ENCODE results near the gene PPFIA3. TPM values are rescaled to one million over a fixed set of nuclear protein-coding genes. Genes with fewer than 3 reads are reported as not detected.

PPFIA3 gene
- 4.0 and 12.9 TPM in 2 replicates for total RNA-seq

DNA sequence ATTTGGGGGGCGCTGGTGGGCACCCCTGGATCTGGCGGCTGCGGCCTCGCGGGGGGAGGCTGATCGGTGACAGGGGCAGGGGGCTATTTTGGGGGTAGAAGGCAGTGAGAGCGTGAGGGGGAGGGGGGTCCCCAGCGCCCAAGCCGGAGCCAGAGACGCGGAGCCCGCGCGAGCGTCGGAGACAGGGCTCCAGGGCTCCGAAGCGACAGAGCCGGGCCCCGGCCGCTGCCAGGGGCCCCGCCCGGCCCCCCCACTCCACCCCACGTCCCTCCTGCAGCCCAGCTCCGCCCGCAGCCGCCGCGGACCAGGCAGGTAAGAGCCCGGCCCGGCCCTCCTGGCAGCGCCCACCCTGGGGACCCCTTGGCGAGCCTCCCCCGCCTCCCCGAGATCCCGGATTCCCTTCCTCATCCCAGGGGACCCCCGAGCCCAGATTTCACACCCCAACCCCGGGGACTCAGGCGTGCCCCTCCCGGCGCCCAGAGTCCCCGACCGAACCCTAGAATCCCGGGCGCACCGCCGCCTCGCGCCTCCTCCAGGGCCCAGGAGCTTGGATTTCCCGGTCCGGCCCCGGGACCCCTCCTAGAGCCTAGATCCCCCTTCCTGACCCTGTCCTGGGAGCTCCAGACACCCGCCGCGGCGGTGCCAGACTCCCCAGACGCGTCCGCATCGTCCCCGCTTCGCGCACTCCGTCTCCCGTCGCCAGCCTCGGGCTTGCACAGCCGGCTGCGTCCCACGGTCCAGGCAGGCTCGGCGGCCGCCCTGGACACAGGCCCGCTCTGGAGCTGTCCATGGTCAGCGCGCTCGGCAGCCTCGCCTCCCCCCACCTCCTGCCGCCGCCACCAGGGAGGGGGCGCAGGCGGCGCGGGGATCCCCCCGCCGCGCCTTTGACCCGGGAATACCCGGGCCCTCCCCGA is at the start of gene PPFIA3:
PPFIA3 (plus strand) TSS at position 134 of the 914 bp plus-strand sequence. CDS start 8,330 bp downstream, outside the sequence.
- DNase-seq, result peak; percentile 77

DNA sequence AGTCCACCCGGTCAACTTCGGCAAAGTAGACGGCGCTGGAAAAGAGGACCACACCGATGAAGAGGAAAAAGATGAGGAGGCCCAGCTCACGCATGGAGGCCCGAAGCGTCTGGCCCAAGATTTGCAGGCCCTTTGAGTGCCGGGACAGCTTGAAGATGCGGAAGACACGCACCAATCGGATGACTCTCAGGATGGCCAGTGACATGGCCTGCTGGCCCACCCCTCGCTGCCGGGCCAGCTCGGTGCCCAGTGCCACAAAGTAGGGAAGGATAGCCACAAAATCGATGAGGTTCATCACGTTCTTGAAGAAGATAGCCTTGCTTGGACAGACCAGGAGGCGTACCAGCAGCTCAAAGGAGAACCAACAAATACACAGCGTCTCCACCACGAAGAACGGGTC is 48.9 kb upstream of the PPFIA3 start:
- DNase-seq, result no peak

DNA sequence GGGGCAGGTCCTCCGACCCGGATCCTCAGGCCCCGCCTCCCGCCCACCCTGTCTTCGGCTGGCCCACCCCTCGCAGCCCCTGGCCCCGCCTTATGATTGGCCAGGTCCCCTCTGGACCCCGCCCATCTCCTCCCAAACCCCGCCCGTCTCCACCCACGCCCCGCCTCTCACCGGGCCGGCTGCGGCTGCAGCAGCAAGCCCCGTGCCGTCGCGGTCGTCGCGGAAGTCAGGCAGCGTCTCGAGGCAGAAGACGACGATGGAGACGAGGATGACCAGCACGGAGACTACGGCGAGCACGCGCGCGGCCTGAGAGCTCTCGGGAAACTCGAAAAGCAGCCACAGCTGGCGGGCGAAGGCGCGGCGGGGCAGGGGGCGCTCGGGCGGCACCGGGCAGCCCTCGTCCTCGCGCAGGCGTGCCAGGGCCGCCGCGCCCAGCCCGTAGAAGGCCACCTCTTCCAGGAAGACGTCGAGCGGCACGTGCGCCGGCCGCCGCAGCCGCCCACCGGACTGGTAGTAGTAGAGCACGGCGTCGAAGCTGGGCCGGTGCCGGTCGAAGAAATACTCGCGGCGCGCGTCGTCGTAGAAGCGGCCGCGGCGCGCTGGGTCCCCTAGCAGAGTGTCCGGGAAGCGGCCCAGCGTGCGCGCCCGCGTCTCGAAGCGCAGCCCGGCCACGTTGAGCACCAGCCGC is 47.3 kb upstream of the PPFIA3 start:
- no peak for DNase-seq

DNA sequence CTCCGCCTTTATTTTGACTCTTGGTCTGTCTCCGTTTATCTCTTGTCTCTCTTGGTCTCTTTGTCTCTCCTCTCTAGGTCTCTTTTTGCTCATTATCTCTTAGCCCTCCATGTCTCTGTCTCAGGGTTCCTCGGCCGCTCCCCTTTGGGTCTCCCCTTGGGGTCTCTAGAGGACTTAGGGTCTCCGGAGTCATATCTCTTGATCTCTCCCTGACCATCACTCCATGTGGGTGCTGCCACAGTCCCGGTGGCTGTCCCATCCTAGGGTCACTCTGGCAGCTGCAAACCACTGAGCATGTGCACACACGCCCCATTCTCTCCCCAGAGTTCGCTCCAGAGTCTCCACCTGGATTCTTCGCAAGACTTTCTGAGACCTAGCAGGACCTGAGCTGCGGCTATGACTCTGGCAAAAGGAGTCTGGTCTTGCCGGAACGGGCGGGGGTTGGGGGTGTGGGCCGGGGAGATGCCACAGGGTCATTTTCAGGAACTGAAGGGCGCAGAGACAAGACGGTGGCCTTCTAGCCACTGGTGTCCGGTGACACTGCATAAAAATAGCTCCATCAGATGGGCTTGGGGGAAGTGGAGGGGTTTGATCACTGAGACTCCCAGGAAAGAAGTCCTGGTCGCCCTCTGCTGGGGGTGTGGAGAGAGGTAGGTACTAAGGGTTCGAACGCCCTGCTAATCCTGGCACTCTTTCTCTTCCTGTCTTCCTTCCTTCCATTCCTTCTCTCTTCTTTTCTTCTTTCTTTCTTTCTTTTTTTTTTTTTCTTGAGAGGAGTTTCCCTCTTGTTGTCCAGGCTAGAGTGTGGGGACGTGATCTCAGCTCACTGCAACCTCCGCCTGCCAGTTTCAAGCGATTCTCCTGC is 45.6 kb upstream of the PPFIA3 start:
- DNase-seq, result peak; percentile 21

DNA sequence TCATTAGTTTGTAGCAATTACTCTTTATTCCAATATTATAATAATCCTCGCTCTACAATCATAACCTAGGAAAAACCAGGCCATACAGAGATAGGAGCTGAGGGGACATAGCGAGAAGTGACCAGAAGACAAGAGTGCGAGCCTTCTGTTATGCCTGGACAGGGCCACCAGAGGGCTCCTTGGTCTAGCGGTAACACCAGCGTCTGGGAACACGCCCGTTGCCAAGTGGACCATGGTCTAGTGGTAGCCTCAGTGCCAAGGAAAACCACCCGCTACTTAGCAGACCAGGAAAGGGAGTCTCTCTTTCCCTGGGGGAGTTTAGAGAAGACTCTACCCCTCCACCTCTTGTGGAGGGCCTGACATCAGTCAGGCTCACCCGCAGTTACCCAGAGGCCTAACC is 44.5 kb upstream of the PPFIA3 start:
- peak; percentile 76 for DNase-seq

DNA sequence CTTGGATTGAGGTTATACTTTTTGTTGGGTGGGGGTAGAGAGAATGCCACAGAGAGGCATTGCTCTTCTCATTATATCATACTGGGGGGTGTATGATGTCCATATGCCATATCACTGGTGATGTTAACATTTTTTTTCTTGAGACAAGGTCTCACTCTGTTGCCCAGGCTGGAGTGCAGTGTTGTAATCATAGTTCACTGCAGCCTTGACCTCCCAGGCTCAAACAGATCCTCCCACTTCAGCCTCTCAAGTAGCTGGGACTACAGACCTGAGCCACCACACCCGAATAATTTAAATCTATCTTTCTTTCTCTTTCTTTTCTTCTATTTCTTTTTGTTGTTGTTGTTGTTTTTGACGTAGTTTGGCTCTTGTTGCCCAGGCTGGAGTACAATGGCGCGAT is 39.0 kb upstream of the PPFIA3 start:
- DNase-seq, result no peak

DNA sequence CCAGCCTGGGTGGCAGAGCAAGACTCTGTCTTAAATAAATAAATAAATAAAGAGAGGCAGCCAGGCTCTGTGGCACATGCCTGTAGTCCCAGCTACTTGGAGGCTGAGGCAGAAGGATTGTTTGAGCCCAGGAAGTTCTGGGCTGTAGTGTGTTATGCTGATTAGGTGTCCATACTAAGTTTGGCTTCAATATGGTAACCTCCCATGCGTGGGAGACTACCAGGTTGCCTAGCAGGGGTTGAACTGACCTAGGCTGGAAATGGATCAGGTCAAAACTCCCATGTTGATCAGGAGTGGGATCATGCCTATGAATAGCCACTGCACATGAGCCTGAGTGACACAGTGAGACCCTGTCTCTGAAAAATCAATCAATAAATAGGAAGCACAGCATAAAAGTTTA is 38.1 kb upstream of the PPFIA3 start:
- DNase-seq, result no peak

DNA sequence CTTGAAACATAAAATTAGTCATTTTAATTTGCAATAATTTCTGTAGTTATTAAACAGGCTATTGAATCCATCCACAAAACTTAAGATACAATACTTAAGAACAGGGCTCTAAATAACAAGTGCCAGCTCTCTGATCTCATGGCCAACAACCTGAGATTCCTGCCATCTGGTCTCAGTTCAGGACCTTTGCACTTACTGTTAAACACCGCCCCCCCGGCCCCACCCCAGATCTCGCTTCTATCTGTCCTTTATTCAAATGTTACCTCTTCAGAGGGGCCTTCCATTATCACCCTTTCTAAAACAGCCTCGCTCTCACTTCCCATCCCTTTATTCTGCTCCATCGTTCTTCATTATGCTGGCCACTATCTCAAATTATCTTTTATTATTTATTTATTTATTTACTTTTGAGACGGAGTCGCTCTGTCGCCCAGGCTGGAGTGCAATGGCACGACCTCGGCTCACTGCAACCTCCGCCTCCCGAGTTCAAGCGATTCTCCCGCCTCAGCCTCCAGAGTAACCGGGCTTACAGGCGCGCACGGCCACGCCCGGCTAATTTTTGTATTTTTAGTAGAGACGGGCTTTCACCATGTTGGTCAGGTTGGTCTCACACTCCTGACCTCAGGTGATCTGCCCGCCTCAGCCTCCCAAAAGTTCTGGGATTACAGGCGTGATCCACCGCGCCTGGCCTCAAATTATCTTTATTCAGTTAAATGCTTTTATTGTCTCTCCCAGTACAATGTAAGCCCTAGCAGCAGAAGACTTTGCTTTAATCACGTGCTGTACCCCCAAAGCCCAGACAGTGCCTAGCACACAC is 34.9 kb upstream of the PPFIA3 start:
- no peak for DNase-seq

DNA sequence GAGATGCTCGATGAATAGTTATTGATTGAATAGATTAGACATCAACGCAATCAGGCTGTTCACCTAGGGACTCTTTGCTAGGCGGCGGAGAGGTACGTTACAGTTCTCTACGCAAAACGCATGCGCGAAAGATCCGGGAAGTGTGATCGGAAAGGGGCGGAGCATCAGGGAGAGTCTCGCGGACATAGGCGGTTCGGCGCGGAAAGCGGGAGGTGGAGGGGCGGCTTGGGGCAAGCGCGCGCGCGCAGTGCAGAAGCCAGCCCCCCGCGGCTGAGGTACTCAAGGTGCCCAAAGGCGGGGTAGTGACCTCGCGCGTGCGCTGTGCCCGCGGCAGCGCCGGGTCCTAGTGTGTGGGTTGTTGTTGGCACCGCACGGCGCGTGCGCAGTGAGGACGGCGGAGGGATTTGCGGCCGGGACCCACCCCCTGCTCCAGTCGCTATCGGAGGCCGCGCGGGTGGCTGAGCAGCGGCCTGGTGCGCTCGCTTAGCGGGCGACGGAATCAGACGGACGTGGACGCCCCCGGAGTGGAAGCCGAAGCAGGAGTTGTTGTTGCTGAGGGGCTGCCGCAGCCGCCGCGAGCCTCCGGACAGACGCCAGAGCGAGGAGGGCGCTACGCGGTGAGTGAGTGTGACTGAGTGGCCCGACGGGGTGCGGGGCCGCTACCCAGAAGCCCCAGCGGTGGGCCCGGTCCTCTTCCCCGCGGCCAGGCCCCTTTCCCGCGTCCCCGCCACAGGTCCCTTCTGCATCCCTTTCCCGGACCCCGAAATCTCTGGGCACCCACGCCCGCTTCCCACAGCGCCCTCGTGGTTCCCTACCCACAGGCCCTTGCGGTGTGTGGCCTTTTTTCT is 34.1 kb upstream of the PPFIA3 start, which contains the start of gene SNRNP70:
SNRNP70 (plus strand) TSS at position 432 of the 848 bp plus-strand sequence. CDS start 964 bp downstream, outside the sequence.
- DNase-seq, result peak; percentile 100

DNA sequence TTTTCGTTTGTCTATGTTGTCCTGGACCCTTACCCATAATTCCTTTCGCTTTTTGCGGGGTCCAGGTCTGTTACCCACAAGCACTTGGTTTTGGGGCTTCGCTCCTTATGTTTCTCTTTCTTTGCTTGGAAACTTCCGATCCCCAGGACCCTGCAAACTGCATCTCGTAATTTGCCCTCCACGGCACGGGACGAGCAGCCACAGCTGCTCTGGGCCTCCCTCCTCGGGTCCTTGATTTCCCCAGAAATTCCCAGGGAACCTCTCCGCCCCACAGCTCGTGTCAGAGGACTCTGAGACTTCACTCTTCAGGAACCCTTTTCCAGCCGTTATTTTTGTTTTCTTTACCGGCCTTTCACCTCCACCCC is 33.5 kb upstream of the PPFIA3 start:
- DNase-seq, result no peak

DNA sequence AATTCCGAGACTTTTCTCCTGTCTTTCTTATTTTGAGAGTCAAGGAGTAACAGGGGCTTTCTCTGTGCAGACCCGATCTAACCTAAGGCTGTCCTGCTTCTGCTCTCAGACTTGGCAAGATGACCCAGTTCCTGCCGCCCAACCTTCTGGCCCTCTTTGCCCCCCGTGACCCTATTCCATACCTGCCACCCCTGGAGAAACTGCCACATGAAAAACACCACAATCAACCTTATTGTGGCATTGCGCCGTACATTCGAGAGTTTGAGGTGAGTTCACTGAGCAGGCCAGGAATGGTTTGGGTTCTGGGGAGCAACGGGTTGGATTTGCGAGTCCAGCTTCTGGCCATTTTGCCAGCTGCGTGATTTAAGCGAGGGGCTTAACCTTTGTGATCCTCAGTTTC is 33.0 kb upstream of the PPFIA3 start:
- DNase-seq, result no peak

DNA sequence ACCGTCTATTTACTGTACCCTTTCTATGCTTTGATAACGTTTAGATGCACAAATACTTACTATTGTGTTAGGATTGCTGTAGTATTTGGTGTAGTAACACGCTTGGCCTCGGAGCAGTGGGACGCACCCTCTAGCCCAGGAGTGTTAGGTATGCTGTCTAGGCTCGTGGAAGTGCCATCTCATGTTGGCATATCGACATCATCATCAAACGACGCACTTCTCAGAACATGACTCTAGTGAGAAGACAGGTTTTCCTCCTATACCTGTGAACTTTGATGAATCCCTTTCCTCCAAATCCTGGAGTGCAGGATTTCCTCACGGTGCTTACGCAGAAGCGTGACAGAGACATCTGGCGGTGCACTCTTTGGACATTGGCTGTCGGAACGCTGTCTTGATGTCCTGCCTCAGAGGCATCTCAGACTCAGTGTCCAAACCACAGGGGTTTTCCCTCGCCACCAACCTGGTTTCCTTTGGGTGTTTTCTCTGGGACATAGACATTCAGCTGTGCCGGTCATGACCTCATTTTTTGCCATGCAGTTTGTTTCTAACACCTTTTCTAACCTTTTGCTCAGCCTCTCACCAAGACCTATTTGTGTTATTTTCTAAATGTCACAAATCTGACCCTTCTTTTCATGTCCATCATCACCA is 27.8 kb upstream of the PPFIA3 start:
- DNase-seq, result no peak

DNA sequence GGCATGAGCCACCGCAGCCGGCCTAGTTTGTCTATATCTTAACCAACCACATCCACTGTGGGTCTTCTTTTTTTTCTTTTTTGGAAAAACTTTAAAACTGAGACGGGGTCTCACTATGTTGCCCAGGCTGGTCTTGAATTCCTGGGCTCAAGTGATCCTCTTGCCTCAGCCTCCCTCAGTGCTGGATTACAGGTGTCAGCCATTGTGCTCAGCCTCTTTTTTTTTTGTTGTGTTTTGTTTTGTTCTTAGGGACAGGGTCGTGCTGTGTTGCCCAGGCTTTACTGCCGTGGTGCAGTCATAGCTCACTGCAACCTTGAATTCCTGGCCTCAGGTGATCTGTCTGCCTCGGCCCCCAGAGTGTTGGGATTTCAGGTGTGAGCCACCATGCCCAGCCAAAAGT is 26.7 kb upstream of the PPFIA3 start:
- DNase-seq, result no peak

DNA sequence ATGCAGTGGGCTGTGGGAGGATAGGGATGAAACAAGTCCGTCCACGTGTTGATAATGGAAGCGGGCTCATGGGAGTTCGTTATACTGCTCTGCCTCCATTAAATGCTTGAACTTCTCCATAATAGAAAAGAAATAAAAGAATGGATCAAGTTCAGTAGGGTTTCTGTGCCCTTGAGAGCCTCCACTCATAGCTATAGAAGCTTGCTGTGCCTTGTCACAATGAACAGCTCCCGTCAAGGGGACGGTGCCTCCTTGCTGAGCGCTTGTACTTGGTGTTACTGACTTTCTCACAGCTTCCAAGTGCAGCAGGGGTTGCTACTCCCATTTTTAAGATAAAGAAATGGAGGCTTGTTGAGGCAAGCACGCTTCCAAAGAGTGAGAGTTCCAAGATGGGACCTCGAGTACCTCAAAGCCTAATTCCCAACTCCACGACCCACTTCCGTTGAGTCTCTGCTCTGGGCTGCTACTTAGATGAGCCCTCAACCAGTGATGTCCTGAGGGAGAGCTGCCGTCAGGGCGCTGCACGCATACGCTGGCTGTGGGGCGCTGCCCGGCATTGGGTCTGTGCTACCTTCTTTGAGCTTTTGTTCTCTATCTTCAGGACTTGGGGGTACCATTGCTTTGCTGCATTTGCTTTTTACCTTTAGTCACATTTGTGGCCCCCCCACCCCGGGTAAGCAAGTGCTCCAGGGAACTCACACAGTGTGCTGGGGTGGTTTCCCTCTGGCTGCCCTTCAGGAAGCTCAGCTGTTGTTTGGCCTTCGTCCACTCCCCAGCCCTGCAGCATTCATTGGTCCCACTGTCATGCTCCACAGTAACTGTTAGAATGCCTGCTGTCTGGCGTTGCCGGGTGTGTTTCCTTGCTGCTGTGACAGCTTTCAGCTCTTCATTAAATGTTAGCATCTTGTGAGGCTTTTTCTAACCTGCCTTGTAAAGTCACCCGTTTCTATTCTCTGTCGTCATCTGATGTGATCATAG is 24.6 kb upstream of the PPFIA3 start:
- DNase-seq, result no peak

DNA sequence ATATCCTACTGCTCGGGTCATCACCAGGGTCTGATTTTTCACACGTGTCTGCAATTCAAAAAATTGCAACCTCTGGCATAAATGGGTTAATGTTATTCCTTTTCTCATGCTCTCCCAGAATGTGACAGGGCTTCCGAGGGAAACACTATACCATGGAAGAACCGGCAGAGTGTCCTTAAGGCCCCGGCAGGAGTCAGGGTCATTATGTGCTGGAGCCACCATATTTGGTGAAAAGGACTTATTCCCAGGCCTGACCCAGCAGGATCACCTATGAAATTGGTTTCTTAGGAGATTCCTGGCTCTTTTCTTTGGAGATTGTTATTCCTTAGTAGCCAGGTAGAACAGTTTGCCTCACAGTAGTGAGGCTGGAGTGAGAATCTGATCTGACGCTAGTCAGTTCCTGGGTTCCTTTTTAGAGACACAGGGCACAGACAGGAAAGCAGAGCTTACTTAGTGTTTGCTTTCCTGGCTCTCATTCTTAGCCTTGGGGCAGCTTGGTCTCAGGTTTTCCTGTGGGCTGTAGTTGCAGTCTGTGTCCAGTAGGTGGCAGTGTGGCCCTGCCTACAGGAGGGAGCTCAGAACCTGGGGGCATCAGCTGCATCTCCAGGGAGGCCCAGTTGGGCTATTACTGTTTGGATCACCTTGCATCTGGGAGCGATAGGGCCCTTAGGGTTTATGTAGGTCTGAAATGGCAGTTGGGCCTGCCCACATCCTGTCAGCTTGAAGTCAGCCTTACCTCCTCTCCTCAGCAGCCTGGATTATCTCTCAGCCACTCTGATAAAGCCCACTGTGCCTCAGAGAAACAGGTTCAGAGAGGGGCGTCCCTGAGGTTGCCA is 21.7 kb upstream of the PPFIA3 start:
- peak; percentile 86 for DNase-seq

DNA sequence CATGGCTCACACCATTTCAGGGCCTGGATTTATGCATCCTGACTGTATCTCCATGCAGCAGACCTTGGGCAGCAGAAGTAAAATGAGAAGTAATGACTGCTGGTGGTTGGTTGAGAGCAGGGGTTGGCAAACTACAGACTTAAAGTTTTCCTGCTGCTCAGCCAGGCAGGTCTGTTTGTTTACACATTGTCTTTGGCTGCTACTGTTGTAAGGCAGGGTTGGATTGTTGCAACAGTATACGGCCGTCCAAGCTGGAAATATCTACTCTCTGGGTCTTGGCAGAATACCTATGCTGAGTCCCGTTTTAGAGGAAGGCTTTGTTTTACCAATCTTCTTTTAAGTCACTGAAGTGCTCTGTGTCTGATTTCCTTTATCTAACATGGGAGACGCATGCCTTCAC is 20.5 kb upstream of the PPFIA3 start:
- DNase-seq, result no peak

DNA sequence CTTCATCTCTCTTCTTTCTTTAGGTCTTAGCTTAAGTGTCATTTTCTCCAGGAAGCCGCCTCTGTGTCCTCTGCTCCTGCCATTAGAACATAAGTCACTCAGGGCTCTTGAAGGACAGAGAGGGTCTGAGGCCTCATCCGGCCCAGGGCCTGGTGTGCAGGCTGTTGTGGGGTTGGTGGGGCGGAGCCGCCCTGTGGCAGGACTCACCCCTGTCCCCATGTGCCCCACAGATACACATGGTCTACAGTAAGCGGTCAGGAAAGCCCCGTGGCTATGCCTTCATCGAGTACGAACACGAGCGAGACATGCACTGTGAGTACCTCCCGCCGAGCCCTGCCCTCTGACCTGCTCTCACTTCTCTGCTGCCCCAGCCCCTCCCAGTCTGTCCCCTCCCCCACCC is 18.2 kb upstream of the PPFIA3 start:
- DNase-seq, result no peak

DNA sequence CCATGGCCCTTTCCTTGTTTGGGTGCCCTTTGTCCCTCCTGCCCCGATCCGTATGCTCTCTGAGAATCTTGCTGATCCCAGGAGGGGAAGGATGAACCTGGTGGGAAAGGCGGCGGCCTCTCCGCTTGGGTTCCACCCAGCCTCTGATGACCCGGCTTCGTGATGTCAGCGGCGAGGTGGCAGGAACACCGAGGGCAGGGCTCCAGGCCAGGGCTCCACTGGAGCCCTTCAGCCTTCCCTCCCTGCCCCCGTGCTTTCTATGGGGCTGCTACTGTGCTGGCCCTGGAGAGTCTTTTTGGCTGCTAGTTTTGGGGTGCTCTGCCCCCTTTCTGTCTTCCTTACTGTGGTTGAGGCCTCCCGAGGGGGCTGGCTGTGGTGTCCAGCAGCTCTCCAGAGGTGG is 17.0 kb upstream of the PPFIA3 start:
- DNase-seq, result no peak
